GM23338 (cell line): ENCODE measurements around the gene UBE2R2.

Experiments used
- EZH2 ChIP-seq: fragments of 200-600 bp; sonication (generic); IDR thresholded peaks from one replicate; pipeline ENCODE4 v1.8.0; 2017; ENCODE audit warnings: antibody characterized with exemption, mild to moderate bottlenecking, low read depth; ENCODE audit not compliant: unreplicated experiment
- TF ChIP-seq, protein P1 (sequence below), 2 experiments: fragments of 200-600 bp in 1 of 2; sonication (generic) in 1 of 2; conservative IDR thresholded peaks; 2 replicates each; pipeline versions ENCODE4 v1.5.1 to v1.6.1; 2016 to 2017; ENCODE audit warnings: antibody characterized with exemption in 2 of 2, low read depth in 2 of 2, mild to moderate bottlenecking in 2 of 2, moderate library complexity in 1 of 2

GRCh38 chr9:33823801-33824200 is 6.8 kb downstream of the UBE2R2 start:
- TF ChIP-seq, protein P1, sequence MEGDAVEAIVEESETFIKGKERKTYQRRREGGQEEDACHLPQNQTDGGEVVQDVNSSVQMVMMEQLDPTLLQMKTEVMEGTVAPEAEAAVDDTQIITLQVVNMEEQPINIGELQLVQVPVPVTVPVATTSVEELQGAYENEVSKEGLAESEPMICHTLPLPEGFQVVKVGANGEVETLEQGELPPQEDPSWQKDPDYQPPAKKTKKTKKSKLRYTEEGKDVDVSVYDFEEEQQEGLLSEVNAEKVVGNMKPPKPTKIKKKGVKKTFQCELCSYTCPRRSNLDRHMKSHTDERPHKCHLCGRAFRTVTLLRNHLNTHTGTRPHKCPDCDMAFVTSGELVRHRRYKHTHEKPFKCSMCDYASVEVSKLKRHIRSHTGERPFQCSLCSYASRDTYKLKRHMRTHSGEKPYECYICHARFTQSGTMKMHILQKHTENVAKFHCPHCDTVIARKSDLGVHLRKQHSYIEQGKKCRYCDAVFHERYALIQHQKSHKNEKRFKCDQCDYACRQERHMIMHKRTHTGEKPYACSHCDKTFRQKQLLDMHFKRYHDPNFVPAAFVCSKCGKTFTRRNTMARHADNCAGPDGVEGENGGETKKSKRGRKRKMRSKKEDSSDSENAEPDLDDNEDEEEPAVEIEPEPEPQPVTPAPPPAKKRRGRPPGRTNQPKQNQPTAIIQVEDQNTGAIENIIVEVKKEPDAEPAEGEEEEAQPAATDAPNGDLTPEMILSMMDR (conservative IDR thresholded peaks at IDR 0.05; ENCODE audit: low read depth in 2 of 2), result no peak
- TF ChIP-seq EZH2, result no peak
